ENCODE results near the gene C16orf96. TPM values are rescaled to one million over a fixed set of nuclear protein-coding genes. Genes with fewer than 3 reads are reported as not detected.

The C16orf96 gene
- total RNA-seq, 6 experiments from 2014 or later = 0.06 to 0.24 (median 0.16) TPM; not detected in 1

GRCh38 chr16:4578961-4579530 is 22.9 kb downstream of the C16orf96 start:
- ATAC-seq = no peak

GRCh38 chr16:4580250-4580649 is 24.1 kb downstream of the C16orf96 start:
- no peak for ATAC-seq
- intact Hi-C loops (cut with DNase I) = no loop called here

More at GRCh38 chr16:4578961-4579530, 22.9 kb downstream of the C16orf96 start:
- no peaks in the 10 kb centered on the region for H3K9me3 ChIP-seq
- no peak overlapping the region for H3K27ac ChIP-seq
- no peaks in the 10 kb centered on the region for H3K27me3 ChIP-seq
- H3K4me3 ChIP-seq = no peak overlapping the region
- intact Hi-C loops (cut with DNase I) = no loop called here
- H3K4me1 ChIP-seq = no peaks in the 10 kb centered on the region
- DNase-seq = no peak
- H3K36me3 ChIP-seq = no peaks in the 10 kb centered on the region
- no peak for TF ChIP-seq POLR2A (IDR thresholded peaks at IDR 0.05)
- no peak for TF ChIP-seq CTCF (IDR thresholded peaks at IDR 0.05)
- 85% methylated on average over 6 of the region's 13 CpGs for WGBS (ENCODE audit: insufficient coverage, low coverage, low lambda C conversion rate, missing lambda C conversion rate)

GRCh38 chr16:4583906-4584305 is 27.8 kb downstream of the C16orf96 start:
- H3K27ac ChIP-seq = no peak overlapping the region
- no peaks in the 10 kb centered on the region for H3K27me3 ChIP-seq
- H3K36me3 ChIP-seq = no peaks in the 10 kb centered on the region
- ATAC-seq (no peak), DNase-seq (no peak)
- 78% methylated on average over 3 of the region's 4 CpGs for WGBS (ENCODE audit: insufficient coverage, low coverage, low lambda C conversion rate, missing lambda C conversion rate)
- TF ChIP-seq POLR2A (IDR thresholded peaks at IDR 0.05) (no peak), CTCF (IDR thresholded peaks at IDR 0.05) (no peak)
- H3K4me3 ChIP-seq = no peak overlapping the region
- H3K9me3 ChIP-seq = no peaks in the 10 kb centered on the region
- no peaks in the 10 kb centered on the region for H3K4me1 ChIP-seq
- intact Hi-C loops (cut with DNase I) = no loop called here

More at GRCh38 chr16:4580250-4580649, 24.1 kb downstream of the C16orf96 start:
- no peak for DNase-seq
- no peaks in the 10 kb centered on the region for H3K27me3 ChIP-seq
- H3K4me3 ChIP-seq = no peak overlapping the region
- no peak overlapping the region for H3K27ac ChIP-seq
- no peaks in the 10 kb centered on the region for H3K4me1 ChIP-seq
- 55% methylated on average over 6 of the region's 6 CpGs for whole genome bisulfite sequencing (ENCODE audit: insufficient coverage, low coverage, low lambda C conversion rate, missing lambda C conversion rate)
- no peaks in the 10 kb centered on the region for H3K9me3 ChIP-seq
- no peaks in the 10 kb centered on the region for H3K36me3 ChIP-seq
- TF ChIP-seq CTCF (IDR thresholded peaks at IDR 0.05) (no peak), POLR2A (IDR thresholded peaks at IDR 0.05) (no peak)

- intact Hi-C loops (cut with DNase I) = no loop called here
- no peak overlapping the region for H3K27ac ChIP-seq
- TF ChIP-seq CTCF (IDR thresholded peaks at IDR 0.05) (no peak), POLR2A (IDR thresholded peaks at IDR 0.05) (no peak)
- 35% methylated on average over 5 of the region's 7 CpGs for WGBS (ENCODE audit: insufficient coverage, low coverage, low lambda C conversion rate, missing lambda C conversion rate)
- DNase-seq (no peak), ATAC-seq (no peak)
- no peaks in the 10 kb centered on the region for H3K36me3 ChIP-seq
- H3K27me3 ChIP-seq = no peaks in the 10 kb centered on the region
- no peak overlapping the region for H3K4me3 ChIP-seq
- no peaks in the 10 kb centered on the region for H3K9me3 ChIP-seq
- no peaks in the 10 kb centered on the region for H3K4me1 ChIP-seq
These were observed 30.2 kb downstream of the C16orf96 start for GRCh38 chr16:4586291-4586690.
